NCI-H187 treated with DMSO at 0.1 percent for 48 hours (cell line): Measurements from ENCODE around the gene ARSI.

Experiments
- DNase-seq: peaks from one replicate; lab custom pipeline; 2025; lab: John Stamatoyannopoulos, UW

The ARSI gene

DNA sequence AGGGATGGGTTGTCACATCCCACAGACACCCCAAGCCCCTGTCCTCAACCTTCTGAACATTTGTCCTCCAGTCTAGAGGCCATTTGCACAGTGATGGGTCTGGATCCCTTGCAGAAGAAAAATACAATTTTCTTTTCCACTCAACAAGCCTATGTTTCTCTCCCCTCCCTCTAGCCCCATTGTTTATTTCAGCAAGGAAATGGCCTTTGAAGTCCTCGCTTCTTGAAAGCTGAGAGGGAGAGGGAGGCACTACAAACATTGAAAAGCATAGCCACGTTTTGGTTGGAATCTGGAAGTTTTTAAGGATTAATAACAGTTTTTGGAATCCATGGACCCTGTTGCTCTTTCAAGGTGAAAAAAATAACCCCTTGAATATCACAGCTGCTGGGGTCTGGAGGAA is 24.0 kb upstream of the ARSI start:
- no peak for DNase-seq

DNA sequence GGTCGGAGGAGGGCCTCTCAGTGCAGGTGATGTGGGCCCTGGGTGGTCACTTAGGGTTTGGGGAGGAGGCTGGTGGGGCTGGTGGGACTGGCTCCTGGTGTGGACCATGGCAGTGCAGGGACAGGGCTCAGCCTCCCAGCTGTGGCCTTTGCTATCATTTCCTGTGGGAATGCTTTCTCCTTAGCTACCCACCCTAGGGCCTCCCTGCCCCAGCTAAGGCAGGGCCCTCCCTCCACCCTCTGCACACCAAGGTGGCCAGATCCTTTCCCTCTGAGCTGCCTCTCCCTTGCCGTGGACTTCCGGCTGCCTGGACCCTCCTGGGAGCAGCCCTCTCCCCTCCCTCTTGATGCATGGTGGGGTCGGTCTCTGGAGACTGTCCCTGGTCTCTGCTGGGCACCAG is 22.7 kb upstream of the ARSI start:
- DNase-seq, result no peak

DNA sequence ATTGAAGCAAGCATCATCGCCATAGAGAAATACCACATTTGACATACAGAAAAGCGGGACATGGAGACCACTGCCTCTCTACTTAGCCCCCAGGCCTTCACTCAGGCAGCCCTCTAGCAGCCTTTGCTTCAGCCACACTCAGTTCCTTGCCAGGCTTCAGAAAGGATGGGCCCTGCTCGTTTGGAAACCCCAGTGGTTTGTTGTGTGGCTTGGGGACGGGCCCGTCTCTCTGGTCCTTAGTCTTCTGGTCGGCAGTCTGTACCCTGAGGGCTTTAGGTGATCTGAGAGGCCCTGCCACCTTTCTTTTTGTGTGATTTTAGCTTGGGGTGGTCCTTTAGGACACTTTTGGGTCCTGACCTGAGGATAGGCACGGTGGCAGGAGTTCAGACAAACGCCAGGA is 21.1 kb upstream of the ARSI start:
- DNase-seq, result no peak

DNA sequence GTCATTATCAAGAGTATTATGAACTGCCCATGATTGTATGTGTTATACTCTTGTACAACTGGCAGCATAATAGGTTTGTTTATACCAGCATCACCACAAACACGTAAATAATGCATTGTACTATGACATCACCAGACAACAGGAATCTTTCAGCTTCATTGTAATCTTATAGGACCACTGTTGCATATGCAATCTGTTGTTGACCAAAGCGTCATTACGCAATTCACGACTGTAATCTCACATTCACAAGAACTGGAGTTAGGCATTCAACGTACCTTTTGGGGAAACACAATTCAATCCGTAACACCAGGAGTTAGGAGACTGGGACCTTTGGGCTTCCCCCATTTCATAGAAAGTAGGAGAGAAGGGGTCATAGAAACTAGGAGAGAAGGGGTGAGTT is 20.4 kb upstream of the ARSI start:
- DNase-seq, result no peak

DNA sequence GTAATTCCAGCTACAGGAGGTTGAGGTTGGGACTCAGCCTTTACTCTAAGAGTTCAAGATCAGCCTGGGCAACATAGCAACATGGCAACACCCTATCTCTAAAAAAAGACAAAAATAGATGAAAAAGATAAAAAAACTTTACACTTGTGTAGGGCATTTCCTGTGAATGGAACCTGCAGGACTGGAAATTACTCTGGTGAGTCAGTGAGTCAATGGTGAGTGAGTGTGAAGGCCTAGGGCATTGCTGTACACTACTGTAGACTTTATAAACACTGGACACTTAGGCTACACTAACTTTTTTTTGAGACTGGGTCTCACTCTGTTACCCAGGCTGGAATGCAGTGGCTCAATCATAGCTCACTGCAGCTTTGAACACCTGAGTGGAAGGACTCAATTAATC is 19.5 kb upstream of the ARSI start:
- DNase-seq, result no peak

DNA sequence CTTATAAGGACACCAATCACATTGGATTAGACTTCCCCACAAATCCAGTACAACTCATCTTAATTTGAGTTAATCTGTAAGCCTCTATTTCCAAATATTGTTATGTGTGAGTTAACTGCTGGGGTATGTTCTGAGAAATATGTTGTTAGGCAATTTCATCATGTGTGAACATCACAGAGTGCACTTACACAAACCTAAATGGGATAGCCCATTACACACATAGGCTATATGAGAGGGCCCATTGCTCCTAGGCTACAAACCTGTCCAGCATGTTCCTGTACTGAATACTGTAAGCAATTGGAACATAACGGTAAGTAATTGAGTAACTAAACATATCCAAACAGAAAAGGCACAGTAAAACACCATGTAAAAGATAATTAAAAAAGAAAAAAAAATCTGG is 19.1 kb upstream of the ARSI start:
- no peak for DNase-seq

DNA sequence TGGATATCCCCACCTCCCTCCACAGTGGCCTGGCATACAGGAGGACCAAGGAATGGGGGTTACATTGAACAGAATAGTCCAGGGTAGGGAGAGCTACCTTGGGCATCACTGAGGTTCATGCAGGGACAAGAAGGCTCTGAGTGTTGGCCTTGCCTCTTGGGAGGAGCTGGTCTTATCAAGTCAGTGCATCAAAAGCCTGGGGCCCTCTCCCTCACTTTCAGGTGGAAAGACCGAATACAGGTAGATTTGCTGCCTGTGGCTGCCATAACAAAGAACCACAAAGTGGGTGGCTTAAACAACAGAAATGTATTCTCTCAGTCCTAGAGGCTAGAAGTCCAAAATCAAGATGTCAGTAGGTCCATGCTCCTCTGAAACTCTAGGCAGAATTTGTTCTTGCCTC is 18.5 kb upstream of the ARSI start:
- DNase-seq, result no peak

DNA sequence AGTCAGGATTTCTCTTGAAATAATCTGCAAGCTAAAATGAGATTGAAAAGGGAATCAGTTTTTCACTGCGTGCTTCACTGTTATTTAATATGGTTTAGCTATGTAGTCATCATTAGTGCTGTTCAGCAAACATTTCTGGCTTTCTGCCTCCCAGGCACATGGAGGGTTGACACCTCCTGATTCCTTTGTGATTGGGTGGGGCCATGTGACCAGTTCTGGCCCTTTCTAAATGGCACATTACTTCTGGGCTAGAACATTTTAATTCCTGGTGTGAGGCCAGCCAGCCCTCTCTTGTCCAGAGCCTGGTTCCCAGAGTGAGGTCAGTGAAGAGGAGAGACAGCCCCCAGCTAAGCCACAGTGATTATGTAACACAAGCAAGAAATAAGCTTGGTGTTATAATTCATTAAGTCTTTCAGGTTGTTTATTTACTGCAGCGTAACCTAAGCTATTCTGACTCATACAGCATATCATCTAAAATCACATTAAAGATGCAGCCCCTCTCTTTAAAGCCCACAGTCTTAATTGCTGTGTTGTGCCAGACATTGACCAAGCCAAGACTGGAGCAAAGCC is 17.4 kb upstream of the ARSI start:
- DNase-seq, result no peak

DNA sequence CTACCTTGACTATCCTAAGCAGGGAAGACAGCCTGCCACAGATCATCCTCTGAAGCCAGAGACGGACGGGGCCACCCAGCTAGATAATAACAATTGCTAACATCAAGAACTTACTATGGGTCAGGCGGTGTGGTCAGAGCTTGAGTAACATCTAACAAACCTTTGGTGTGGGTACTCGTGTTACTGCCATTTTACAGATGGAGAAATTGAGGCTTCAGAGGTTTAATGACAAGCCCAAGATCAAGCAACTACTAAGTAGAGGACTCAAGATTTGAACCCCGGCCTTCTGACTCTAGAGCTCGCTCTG is 16.7 kb upstream of the ARSI start:
- no peak for DNase-seq

DNA sequence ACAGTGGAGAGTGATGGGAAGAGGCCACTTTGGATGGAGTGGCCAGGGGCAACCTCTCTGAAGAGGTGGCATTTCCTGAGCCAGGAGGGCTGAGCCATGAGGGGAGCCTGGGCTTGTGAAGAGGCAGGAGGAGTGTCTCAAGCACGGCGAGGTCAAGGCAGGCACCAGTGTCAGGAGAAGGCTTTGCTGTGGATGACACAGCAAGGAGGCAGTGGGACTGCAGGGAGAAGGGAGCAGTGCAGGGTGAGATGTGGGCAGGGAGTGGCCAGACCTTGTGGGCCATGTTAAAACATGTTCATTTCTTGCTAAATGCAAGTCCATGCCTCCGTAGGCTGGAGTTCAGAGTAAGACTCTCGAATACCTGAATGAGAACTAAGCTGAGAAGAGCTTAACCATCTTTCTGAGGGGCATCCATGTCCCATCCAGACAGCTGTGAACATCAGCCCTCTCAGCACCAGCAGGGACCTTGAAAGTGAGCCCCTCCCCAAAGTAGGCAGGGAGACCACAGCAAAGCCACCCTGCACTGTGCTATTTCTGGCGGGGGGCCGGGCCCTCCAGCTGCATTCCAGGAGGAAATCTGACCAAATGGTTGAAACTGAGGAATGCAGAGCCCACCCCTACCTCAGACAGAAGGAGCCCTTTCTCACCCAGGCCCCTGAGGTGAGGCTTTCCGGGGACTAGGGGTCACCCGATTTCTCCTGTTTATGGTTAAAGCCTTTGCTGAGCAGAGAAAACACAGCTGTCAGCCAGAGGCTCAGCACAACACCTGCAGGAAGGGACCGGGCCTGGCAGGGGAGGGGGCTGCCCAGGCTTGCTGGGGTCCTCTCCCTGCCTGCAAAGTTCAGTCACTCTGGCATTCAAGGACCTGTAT is 16.1 kb upstream of the ARSI start:
- DNase-seq, result no peak

DNA sequence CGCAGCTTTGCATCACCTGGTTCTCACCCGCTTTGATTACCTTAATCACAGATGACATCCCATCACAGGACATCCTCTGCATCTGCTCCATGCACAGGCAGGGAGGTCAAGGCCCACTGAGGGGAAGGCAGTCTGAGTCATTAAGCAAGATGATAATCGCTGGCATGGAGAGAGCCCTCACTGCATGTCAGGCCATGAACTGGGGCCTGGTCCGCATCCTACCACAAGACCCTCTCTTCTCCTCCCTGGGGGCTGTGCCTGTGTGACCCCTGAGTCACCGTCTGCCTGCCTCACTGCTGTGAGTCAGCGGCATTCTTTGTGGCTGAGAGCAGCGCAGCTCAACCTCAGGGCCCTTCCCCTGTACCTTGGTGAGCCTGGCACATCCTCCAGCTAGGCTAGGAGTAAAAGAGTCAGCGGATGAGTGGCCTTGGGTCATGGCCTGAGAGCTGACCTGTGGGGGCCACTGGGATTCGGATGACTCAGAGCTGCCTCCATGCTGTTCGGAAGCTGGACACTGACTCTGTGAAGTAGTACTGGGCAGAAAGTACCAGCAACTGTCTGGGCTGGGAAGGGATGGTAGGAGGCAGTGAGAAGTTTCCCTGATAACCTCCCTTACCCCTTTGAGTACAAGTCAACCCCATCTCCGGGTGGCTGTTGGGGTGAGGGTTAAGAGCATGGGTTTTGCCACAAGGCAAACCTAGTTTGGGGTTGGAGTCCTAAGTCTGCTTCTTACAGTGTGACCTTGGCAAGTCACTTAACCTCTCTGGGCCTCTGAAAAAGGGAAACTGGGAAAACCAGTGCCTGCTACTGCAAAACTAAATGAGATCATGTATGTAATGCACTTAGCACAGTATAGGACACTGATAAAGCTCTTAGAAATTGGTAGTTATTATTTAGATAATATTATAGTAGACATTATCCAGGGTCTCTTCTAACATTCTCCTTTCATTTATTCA is 14.6 kb upstream of the ARSI start:
- no peak for DNase-seq

DNA sequence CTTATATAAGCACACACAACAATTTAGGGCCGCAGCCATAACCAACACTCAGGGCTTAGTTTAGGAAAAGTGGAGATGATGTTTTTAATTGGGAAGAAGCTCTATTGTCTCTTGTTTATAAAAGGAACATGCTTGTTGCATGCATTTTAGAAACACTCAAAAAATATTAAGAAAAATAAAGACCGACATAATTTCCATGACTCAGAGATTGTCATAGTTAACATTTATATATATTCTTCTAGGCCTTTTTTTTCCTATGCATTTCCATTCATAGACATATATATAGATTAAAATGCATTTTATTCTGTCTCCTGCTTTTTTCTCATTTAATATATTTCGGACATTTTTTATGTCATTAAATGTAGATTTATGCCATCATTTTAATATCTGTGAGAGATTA is 13.6 kb upstream of the ARSI start:
- no peak for DNase-seq

DNA sequence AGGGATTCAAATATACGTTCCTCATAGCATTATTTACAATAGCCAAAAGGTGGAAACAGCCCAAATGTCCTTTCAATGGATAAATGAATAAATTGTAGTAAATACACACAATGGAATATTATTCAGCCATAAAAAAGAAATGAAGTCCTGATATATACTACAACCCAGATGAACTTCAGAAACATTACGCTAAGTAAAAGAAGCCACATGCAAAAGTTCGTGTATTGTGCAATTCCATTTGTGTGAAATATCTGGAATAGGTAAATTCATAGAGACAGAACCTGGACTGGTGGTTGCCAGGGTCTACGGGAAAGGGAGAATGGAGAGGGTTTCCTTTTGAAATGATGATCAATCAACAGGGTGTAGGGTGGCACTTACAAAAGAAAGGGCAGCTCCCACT is 12.5 kb upstream of the ARSI start:
- no peak for DNase-seq

DNA sequence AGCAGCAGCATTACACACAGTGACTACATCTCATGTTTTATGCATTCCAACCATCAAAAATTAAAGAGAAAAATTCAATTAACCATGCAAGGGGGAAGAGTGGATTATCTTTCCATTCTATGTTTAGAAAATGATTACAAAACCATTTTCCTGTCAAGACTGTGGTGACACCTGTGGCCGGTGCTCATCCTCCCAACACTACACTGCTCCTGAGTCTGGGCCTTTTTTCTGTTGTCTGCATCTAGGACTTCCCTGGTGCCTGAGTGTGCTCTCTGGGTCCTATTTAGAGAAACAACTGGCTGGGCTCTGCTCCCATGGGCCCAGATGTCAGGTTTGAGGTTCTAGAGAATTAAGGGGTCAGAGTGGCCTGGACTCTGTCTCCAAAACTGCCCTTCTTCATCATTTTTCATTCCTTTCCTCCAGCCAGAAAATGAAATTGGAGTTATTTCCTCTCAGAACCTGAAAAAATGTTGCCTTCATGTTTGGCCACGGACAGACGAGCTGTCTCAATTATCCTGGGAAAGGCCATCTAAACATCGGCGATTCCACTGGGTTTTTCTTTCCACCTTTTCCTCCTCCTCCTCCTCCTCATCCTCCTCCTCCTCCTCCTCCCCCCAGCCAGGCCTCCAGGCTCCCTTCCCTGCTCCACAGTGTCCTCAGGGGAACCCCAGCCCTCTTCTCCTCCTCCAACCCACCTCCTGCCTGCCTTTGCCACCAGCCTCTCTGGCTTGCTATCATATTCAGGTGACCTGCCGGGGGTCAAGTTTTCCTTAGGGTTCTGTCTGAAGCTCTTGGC is 11.4 kb upstream of the ARSI start:
- DNase-seq, result no peak

DNA sequence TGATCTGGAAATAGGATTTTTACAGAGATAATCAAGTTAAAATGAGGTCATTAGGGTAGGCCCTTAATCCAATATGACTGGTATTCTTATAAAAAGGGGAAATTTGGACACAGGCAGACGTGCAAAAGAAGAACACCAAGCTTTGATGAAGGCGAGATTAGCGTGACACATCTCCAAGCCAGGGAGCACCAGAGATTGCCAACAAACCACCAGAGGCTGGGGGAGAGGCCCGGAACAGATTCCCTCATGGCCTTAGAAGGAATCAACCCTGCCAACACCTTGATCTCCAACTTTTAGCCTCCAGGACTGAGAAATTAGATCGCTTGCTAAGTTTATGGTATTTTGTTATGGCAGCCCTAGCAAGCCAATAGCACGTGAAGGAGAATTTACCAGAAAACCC is 10.8 kb upstream of the ARSI start:
- DNase-seq, result no peak

DNA sequence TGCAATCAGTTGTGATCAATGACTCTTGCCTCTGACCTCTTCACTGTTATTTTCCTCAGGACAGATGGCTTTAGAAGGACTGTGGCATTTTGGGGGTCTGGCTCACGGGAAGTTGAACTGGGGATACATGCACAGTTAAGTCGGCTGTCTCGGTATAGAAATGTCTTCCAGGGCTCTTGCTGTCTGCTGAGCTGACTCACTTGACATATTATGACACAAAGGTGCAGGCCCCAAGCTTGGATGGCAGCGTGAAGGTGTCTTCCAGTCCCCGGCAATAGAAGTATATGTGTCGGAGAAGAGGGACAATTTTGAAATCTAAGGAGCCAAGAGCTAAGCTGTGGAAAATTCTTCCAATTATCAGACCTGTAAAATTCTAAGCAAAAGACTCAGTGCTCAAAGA is 9.8 kb upstream of the ARSI start:
- no peak for DNase-seq

DNA sequence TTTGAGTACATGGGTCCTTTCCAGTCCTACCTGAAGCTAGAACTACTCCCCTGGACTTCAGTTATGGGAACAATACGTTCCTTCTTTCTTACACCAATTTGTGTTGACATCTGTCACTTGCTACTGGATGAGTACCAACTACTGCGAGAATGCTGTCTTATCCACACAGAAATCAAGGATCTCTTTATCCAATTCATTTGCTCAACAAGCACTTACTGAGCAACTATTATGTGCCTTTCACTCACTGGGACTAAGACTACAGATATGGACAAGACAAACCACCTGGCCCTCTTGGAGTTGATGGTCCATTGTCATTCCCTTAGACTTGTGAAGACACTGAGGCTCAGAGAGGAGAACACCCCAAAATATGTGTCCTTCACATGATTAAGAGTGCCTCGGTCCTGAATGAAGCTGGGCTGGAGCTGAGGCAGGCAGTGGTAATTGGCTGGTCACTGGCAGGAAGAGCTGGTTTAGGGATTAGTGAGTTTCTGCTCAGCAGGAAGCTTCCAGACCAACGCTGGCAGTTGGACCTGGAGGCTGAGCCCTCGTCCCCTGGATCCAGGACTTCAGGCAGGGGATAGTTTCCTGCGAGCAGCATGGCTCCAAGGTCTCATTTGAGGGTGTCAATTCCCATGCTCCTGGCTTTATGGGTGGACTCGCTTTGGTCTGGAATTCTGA is 8.4 kb upstream of the ARSI start:
- DNase-seq, result no peak

DNA sequence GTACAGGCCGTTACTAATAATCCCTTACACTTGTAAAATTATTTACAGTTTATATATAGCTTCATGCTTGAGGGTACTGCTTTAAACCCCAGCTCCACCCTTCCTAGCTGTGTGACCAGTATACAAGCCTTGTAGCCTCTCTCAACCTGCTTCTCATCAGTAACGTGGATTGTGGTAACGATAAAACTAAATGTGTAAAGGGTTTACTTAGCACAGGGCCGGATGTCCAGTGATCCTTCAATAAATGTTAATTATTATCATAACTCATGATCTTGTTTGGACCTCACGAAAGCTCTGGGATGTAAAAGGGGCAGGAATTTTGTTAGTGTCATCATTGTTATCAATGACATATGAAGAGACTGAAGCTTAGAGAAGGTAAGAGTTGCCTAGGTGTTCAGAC is 7.5 kb upstream of the ARSI start:
- DNase-seq, result no peak

DNA sequence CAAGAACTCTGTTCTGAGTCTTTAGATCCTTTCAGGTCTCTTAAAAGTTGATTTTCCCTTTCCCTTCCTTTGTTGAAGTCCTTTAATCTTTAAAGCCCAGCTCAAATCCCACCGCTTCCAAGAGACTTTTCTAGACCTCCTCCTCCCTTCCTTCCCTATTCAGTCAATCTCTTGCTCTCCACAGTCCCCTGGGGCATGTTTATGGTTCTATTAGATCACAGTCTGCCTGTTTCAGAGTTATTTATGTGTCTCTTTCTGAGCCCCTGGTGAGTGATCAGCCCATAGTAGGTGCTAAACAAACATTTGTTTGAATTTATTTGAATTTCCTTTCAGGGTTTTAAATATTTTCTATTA is 7.2 kb upstream of the ARSI start:
- no peak for DNase-seq

DNA sequence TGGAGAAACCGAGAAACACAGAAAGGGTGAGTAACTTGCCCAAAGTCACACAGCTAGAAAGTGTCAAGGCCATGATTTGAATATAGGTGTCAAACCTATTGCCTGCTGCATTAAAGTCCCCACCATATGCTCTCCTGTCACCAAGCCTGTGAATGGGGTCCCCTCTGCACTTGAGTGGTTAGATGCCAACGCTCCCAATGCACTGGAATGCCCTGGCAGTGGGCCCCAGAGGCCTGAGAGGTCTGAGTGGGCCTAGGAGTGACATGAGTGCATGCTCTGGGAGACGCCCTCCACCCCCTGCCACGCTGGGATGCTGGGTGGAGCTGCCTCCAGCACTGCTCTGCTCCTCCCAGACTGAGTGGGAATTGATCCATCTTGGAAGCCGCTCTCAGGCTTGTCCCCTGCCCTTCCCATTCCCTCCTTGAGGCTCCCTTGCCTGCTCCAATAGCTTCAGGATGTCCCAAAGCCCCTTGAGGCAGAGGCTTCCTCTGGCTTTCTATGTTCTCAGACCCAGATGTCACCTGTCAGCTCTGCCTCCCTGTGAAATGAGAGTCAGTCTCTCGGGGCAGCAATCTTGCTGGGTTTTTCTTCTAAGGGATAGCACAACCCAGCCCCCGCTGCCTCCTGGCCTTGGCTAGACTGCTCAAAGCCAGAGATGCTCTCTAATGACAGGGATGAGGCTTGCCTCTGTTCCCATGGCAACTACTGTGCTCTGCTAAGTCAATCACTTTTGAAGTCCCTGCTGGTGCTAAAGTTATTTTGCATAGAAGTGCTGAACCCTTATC is 6.6 kb upstream of the ARSI start:
- no peak for DNase-seq
